Activated effector memory CD4-positive, alpha-beta T cell treated with anti-CD3 and anti-CD28 coated beads, Interleukin-2, amount 50 U/mL, for 16 hours (primary cell): ENCODE measurements around the gene HIPK2.

Source experiments
- DNase-seq: peaks from one replicate; pipeline ENCODE4 v3.0.0-alpha.2; 2020

HIPK2 gene

GRCh38 chr7:139733751-139734150 is 44.0 kb downstream of the HIPK2 start:
- no peak for DNase-seq

GRCh38 chr7:139732471-139733167 is 45.2 kb downstream of the HIPK2 start:
- no peak for DNase-seq

GRCh38 chr7:139731802-139732470 is 45.9 kb downstream of the HIPK2 start:
- DNase-seq = no peak

GRCh38 chr7:139730746-139731612 is 46.8 kb downstream of the HIPK2 start:
- no peak for DNase-seq

GRCh38 chr7:139728203-139728602 is 49.6 kb downstream of the HIPK2 start:
- DNase-seq = peak; percentile 19

GRCh38 chr7:139727151-139727705 is 50.6 kb downstream of the HIPK2 start:
- peak; percentile 25 for DNase-seq

- DNase-seq = peak; percentile 4
Observed at GRCh38 chr7:139726485-139726869, 51.3 kb downstream of the HIPK2 start.

GRCh38 chr7:139725858-139726484 is 51.8 kb downstream of the HIPK2 start:
- DNase-seq = peak; percentile 12

- DNase-seq = peak; percentile 25
Observed at GRCh38 chr7:139725077-139725476, 52.7 kb downstream of the HIPK2 start.

GRCh38 chr7:139722604-139723003 is 55.2 kb downstream of the HIPK2 start:
- DNase-seq = no peak

GRCh38 chr7:139721821-139722220 is 56.0 kb downstream of the HIPK2 start:
- no peak for DNase-seq

- DNase-seq = no peak
Observed at GRCh38 chr7:139721417-139721816, 56.4 kb downstream of the HIPK2 start.

GRCh38 chr7:139720705-139721231 is 57.0 kb downstream of the HIPK2 start:
- DNase-seq = no peak

GRCh38 chr7:139720186-139720585 is 57.6 kb downstream of the HIPK2 start:
- DNase-seq = no peak

- DNase-seq = no peak
Observed at GRCh38 chr7:139718859-139719258, 58.9 kb downstream of the HIPK2 start.

GRCh38 chr7:139718141-139718540 is 59.7 kb downstream of the HIPK2 start:
- DNase-seq = no peak

GRCh38 chr7:139716156-139716942 is 61.4 kb downstream of the HIPK2 start:
- no peak for DNase-seq

- no peak for DNase-seq
Observed at GRCh38 chr7:139715194-139715815, 62.5 kb downstream of the HIPK2 start.

- DNase-seq = no peak
Observed at GRCh38 chr7:139714163-139714901, 63.5 kb downstream of the HIPK2 start.

- no peak for DNase-seq
Observed at GRCh38 chr7:139713526-139714162, 64.2 kb downstream of the HIPK2 start.
